ENCODE data around the gene OPA3.
A peak's percentile ranks its signal among the peaks of the same experiment; 100 is the strongest.
"Not testable (repeated sequence)": the region's sequence is repeated elsewhere in the genome, so short reads cannot be mapped to it uniquely, and the experiment has no call there.

The OPA3 gene

DNA sequence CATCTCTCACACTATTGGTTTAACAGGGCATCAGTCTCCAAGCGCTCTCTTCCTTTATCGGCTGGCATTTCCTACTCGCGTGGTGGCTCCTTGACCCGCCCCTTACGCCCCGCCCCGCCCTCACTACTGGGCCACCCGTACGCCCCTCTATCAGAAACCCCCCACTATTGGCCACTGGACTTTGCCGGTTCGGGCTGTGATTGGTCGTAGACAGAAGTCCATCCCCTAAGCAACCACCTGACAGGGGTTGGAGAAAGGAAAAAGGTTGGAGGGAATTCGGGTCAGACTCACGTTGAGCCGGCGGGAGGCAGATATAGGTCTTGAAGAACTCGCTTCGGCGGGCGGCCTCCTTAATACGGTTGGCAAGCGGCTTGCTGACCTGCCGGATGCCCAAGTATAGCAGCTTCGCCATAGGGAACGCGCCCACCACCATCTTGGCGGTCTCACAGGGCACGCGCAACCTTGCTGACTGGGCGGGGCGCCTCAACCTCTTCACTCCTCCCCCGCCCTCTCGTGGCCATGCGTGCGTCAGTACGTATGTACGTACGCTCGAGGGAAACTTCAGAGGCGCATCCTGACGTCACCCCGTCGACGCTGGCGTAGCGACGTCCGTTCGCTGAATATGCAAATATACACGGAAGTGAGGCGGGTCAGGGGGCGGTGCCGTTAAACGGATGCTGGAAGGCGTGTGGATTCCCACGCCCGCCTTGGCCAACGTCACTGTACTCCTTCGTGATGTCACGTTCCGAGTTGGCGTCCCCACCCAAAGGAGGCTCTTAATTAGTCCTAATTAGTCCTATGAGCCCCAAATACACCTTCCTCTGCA is at the start of gene OPA3:
TSS of gene OPA3 (minus strand) at position 471 of the 826 bp plus-strand sequence. CDS start at position 433, 38 bp downstream.
- DNase-seq: peak; percentile 99 to 100

DNA sequence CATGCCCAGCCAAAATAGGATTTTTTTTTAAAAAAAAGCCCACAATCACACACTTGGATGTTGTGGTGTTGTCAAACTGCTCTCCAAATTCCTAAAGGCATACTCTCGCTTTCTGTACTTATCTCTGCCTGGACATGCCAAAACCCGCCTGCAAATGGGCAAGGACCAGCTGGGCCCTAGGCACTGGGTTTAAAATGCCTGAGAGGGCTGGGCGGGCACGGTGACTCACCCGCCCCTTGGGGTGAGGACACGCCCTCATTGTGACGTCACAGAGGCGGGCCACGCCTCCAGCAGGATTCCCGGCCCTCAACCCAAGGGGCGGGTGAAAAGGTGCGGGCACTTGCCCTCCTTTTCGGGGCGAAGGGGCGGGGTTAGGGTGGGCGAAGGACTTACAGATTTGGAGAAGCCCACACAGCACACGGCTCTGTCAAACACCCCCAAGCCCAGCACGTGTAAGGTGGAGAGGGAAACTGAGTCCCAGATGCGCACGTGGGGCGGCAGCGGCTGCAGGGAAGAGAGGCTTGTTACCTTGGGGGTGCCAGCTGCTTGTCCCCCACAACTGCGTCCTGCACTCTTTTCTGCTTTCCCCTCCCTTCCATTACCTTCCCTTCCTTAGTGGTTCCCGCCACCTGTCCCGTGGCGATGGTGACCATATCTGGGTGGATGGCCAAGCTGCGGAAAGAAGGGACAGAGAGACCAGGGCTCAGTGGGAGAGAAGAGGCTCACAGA is 48.0 kb upstream of the OPA3 start:
- peak; percentile 57 to 69 for DNase-seq

GRCh38 chr19:45630463-45630862 is 45.9 kb upstream of the OPA3 start:
- DNase-seq: no peak

DNA sequence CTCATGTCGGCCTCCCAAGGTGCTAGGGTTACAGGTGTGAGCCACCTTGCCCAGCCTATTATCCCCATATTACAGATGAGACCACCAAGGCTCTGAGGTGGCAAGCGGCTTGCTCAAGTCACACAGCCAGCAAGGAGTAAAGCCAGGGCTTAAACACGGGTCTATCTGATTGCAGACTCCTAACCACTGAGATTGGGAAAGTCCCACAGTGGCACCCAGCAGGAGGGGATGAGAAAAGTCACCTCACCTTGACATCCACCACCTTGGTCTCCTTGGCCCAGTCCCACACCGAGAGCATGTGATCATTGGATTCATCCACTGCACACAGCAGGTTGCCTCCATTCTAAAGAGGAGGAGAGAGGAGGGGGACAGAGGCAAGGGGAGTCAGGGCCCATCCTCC is 45.1 kb upstream of the OPA3 start:
- DNase-seq: no peak

GRCh38 chr19:45628219-45628618 is 43.6 kb upstream of the OPA3 start:
- DNase-seq: not testable (repeated sequence)

GRCh38 chr19:45623984-45624383 is 39.4 kb upstream of the OPA3 start:
- no peak for DNase-seq

DNA sequence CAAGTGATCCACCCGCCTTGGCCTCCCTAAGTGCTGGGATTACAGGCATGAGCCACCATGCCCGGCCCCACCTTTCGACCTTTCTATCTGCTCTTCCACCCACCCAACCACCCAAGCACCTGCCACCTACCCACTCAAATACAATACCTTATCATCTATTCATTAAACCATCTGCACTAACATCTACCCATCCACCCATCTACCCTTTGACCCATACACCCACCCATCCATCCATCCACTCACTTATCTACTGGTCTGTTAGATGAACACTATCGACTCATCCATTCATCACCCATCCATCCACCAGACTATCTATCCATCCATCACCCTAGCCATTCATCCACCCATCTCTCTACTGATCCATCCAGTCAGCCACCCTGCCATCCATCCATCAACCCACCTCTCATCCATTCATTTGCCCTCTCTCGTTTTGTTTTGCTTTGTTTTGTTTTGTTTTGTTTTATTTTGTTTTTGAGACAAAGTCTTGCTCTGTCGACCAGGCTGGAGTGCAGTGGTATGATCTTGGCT is 37.4 kb upstream of the OPA3 start:
- no peak for DNase-seq

DNA sequence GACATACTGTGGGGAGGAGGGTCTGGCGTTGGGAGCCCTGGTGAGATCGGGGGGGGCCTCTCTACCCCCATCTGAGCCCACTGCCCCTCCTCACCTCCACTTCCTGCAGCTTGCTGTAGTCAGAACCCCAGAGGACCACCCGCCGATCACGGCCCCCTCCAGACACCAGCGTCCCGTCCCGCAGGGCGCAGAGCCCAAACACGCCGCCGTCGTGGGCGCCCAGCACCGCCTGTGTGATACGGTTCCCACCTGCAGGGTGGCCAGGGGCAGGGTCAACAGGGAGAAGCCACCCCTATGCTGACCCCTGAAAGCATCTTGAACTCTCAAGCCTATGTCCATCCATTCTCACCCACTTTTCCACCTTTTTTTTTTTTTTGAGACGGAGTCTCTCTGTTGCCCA is 36.8 kb upstream of the OPA3 start:
- no peak for DNase-seq

- no peak for DNase-seq
Observed at GRCh38 chr19:45616704-45617017, 32.1 kb upstream of the OPA3 start.

DNA sequence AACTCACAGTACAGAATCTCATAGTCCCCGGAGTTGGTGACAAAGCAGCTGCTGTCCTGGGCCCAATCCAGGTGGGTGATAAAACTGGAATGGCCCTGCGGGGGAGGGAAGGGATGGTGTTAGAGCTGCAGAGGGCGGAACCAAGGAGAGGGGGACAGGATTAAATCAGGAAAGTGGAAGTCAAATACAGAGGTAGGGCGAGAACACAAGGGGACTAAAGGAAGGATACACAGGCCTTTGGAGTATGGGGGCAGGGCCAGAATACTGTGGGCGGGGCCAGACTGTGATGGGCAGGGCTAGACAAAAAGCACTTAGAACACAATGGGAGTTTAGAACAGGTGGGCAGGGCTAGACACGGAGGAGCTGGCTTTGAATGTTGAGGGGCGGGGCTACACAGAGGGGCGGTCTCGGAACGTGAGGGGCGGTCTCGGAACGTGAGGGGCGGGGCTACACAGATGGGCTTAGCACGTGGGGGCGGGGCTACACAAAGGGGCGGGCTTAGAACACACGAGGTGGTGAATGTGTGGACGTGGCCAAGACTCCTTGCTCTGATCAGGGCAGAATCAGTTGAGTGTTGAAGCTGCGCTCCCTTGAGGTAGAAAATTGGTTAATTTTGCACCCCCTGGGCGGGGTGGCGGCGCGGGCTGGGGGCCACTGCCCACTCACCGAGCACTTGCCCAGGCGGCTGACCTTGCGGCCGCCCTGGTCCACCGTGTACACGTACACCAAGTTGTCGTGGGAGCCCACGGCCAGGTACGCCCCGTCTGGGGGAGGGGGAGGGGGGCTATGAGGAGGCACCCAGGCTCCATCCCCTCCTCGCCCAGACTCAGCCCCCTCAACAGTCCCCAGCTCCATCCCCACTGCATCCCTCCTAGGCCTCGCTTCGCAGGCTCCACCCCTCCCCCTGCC is 31.4 kb upstream of the OPA3 start:
- DNase-seq: peak; percentile 90 to 96

DNA sequence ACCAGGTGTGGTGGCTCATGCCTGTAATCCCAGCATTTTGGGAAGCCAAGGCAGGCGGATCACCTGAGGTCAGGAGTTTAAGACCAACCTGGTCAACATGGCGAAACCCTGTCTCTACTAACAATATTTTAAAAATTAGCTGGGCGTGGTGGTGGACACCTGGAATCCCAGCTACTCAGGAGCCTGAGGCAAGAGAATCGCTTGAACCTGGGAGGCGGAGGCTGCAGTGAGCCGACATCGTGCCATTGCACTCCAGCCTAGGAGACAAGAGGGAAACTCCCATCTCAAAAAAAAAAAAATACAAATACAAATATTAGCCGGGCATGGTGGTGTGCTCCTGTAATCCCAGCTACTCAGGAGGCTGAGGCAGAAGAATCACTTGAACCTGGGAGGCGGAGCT is 30.5 kb upstream of the OPA3 start:
- DNase-seq: not testable (repeated sequence)

DNA sequence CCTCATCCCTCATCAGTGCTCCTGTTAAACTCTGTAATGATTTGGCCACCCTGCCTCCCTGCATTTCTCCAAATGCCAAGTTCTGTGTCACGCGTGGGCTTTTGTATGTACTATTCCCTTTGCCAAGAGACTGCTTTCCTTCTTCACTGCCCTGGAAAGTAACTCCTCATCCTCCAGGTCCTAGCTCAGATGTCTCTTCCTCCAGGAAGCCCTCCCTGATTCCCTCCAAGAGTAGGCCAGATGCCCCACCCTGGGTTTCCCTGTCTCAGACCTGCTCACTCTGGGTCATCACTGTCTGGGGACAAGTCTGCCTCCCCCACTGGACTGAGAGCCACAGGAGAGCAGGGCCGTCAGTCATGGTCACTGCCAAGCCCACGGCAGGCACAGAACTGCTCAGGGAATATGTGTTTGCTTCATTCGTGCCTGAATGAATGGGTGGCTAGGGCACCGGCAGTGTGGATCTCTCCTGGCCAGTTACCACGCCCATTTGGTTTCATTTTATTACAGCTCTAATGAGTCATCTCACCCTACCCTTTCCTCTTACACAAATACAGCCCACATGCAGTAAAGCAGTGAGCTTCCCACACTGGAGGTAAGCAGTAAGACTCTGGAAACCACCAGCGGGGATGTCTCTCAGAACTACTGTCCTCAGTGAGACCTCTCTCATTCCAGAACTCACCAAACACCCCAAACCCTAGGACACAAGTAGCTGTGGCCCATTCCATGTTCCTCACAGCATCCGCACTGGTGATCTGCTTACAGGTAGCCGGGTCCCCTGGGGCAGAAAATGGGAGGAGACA is 29.5 kb upstream of the OPA3 start:
- no peak for DNase-seq

GRCh38 chr19:45608948-45609347 is 24.3 kb upstream of the OPA3 start:
- no peak for DNase-seq

GRCh38 chr19:45607071-45608029 is 22.7 kb upstream of the OPA3 start:
- DNase-seq: peak in 1 of 2 experiments; percentile 9

DNA sequence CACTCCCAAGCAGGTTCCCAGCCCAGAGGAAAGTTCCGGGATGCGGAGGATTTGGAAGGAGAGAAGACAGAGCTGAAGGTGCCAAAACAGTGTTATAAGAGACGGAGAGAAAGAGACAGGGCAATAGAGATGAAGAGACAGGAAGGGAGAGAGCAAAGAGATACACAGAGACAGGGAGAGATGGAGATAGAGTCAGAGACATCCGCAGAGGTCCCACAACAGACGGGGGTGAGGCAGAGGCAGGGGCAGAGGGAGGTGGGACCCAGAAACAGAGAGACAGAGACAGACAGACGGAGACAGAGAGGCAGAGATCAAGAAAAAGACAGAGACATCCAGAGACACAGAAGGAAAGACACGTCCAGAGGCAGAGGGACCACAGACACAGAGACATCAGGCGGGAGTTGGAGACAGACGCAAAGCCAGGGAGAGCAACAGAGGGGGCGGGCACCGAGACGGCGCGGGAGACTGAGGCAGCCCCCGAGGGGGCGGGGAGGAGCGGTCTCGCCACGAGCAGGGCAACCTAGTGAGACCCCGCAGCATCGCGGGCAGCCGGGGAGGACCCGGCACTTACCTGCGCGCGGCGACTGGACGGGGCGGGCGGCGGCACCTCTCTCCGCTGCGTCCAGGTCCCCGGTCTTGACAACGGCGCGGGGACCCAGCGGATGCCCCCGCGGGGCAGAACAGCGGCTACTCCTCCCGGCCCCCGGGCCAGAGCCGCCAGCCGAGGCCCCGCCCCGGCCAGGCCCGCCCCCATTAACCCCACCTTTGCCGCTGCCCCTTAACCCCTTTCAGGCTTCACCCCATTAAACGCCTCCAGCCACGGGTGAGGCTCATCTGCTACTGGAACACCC is 17.1 kb upstream of the OPA3 start, which contains the start of gene GPR4:
TSS of gene GPR4 (minus strand) at position 689 of the 851 bp plus-strand sequence. CDS start 10,346 bp downstream, outside the sequence.
- DNase-seq: no peak

- no peak for DNase-seq
Observed at GRCh38 chr19:45601115-45601514, 16.5 kb upstream of the OPA3 start.

GRCh38 chr19:45600340-45600885 is 15.8 kb upstream of the OPA3 start:
- DNase-seq: no peak

GRCh38 chr19:45599286-45599685 is 14.7 kb upstream of the OPA3 start:
- DNase-seq: no peak

- no peak for DNase-seq
Observed at GRCh38 chr19:45598267-45599001, 13.8 kb upstream of the OPA3 start.

Data from NCI-H187 (cell line).